Neutrophil (primary cell): ENCODE measurements around the gene BCAS3.

Experiments used
- H3K27ac ChIP-seq: fragments of 200-600 bp; sonication (generic); 2 replicates; pipeline ENCODE4 v1.5.1; 2016; ENCODE audit warnings: mild to moderate bottlenecking, moderate library complexity
- H3K27me3 ChIP-seq: fragments of 200-600 bp; sonication (generic); 2 replicates; pipeline ENCODE4 v1.6.0; 2016; ENCODE audit warnings: mild to moderate bottlenecking
- H3K36me3 ChIP-seq: fragments of 200-600 bp; sonication (generic); 2 replicates; pipeline ENCODE4 v1.5.1; 2017
- H3K4me1 ChIP-seq, 2 experiments: fragments of 200-600 bp in 1 of 2; sonication (generic) in 1 of 2; 1 replicate in 1 of 2; 2 replicates in 1 of 2; pipeline versions ENCODE4 v1.5.1 to v1.6.1; 2013 to 2016; ENCODE audit warnings: low read depth in 1 of 2, low read length in 1 of 2, mild to moderate bottlenecking in 1 of 2, moderate library complexity in 1 of 2; ENCODE audit not compliant: control insufficient read depth in 1 of 2, insufficient read depth in 1 of 2
- H3K4me3 ChIP-seq, 2 experiments: fragments of 200-600 bp in 1 of 2; sonication (generic) in 1 of 2; 1 replicate in 1 of 2; 2 replicates in 1 of 2; pipeline ENCODE4 v1.5.1; 2013 to 2016; ENCODE audit warnings: low read depth in 1 of 2, low read length in 1 of 2, mild to moderate bottlenecking in 1 of 2, moderate library complexity in 1 of 2
- H3K9me3 ChIP-seq: fragments of 200-600 bp; sonication (generic); 2 replicates; pipeline ENCODE4 v1.5.1; 2016
- CTCF ChIP-seq: fragments of 200-600 bp; sonication (generic); IDR thresholded peaks from 2 replicates; pipeline ENCODE4 v1.5.1; 2016; ENCODE audit warnings: antibody characterized with exemption

The BCAS3 gene

DNA sequence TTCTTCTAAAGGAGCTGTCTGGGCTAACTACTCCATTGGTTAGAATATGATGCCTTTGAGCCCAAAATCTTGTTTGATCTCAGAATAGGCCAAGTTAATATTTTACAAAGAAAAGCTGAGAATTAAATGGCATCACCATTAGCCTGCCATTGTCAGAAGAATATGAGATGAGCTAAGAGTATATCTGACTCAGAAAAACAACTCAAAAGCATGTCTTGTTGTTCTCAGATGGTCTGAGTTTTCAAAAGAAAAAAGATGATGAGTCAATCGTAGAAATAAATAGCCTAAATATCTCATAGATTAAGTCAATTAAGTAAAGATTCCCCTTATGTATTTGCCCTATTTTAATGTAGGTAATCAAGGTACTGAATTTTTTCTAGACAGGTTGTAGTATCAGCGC, 524.9 kb downstream of the BCAS3 start:
- H3K9me3 ChIP-seq: no peaks in the 10 kb centered on the region
- no peaks in the 10 kb centered on the region for H3K27me3 ChIP-seq
- no peak overlapping the region for H3K27ac ChIP-seq
- TF ChIP-seq CTCF: no peak
- H3K36me3 ChIP-seq: no peaks in the 10 kb centered on the region
- no peaks in the 10 kb centered on the region for H3K4me1 ChIP-seq
- no peak overlapping the region for H3K4me3 ChIP-seq

- Histone ChIP-seq H3K36me3 (no peaks in the 10 kb centered on the region), H3K27ac (no peak overlapping the region), H3K4me1 (no peaks in the 10 kb centered on the region), H3K4me3 (no peak overlapping the region), H3K9me3 (no peaks in the 10 kb centered on the region), H3K27me3 (no peaks in the 10 kb centered on the region)
- TF ChIP-seq CTCF: no peak
Observed at GRCh38 chr17:61203671-61204131, 526.0 kb downstream of the BCAS3 start.

- Histone ChIP-seq H3K36me3 (no peaks in the 10 kb centered on the region), H3K9me3 (no peaks in the 10 kb centered on the region), H3K4me3 (no peak overlapping the region), H3K27ac (no peak overlapping the region), H3K27me3 (no peaks in the 10 kb centered on the region), H3K4me1 (no peaks in the 10 kb centered on the region)
- no peak for TF ChIP-seq CTCF
Observed at GRCh38 chr17:61204456-61204855, 526.8 kb downstream of the BCAS3 start.

GRCh38 chr17:61205401-61205800, 527.8 kb downstream of the BCAS3 start:
- no peaks in the 10 kb centered on the region for H3K4me1 ChIP-seq

DNA sequence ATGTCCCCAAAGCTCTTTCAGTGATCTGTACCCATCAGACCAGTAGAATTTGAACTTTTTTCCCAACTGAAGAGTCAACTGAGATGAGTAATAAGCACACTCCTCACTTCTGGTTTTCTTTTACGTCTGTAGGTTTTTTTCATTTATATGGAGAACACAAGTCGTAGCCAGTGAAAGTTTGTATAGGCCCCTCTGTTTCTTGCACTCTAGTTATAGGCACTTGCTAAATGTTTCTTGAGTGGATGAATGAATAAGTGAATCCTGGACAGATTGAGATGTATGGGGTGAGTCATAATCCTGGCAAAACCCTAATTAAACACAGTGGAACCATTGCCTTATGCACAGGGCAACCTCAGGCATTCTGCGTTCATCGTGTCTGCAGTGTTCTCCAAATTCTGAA, 528.3 kb downstream of the BCAS3 start:
- Histone ChIP-seq H3K36me3 (no peaks in the 10 kb centered on the region), H3K27me3 (no peaks in the 10 kb centered on the region), H3K4me3 (no peak overlapping the region), H3K27ac (no peak overlapping the region), H3K4me1 (no peaks in the 10 kb centered on the region), H3K9me3 (no peaks in the 10 kb centered on the region)
- TF ChIP-seq CTCF: no peak

More at GRCh38 chr17:61205401-61205800, 527.8 kb downstream of the BCAS3 start:
- H3K4me3 ChIP-seq: no peak overlapping the region
- no peak overlapping the region for H3K27ac ChIP-seq
- no peak for TF ChIP-seq CTCF
- H3K9me3 ChIP-seq: no peaks in the 10 kb centered on the region
- no peaks in the 10 kb centered on the region for H3K36me3 ChIP-seq
- H3K27me3 ChIP-seq: no peaks in the 10 kb centered on the region

GRCh38 chr17:61206922-61207321, 529.3 kb downstream of the BCAS3 start:
- TF ChIP-seq CTCF: no peak
- no peaks in the 10 kb centered on the region for H3K4me1 ChIP-seq

More at GRCh38 chr17:61206922-61207321, 529.3 kb downstream of the BCAS3 start:
- no peak overlapping the region for H3K4me3 ChIP-seq
- no peaks in the 10 kb centered on the region for H3K9me3 ChIP-seq
- no peaks in the 10 kb centered on the region for H3K36me3 ChIP-seq
- H3K27ac ChIP-seq: no peak overlapping the region
- no peaks in the 10 kb centered on the region for H3K27me3 ChIP-seq
